ENCODE results near the gene CAMTA1.

Gene CAMTA1

DNA sequence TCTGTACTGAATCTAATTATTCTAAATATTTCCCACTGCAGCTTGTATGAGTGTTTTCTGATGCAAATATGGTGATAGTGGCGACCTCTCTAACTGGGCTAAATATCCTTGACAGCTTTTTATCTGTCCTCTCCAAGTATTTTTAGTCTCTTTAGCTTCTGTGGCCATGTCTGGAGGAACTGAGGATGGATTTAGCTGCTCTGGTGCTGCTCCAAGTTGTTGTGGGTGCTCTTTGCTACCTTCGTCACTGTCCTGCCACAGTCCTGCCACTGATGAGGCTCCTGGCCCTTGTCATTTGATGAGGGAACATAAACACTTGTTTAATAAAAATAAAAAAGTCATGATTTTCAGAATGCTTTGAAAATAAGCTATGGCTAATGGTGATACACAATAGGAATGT, 15.9 kb downstream of the CAMTA1 start:
- TF ChIP-seq, protein P1, sequence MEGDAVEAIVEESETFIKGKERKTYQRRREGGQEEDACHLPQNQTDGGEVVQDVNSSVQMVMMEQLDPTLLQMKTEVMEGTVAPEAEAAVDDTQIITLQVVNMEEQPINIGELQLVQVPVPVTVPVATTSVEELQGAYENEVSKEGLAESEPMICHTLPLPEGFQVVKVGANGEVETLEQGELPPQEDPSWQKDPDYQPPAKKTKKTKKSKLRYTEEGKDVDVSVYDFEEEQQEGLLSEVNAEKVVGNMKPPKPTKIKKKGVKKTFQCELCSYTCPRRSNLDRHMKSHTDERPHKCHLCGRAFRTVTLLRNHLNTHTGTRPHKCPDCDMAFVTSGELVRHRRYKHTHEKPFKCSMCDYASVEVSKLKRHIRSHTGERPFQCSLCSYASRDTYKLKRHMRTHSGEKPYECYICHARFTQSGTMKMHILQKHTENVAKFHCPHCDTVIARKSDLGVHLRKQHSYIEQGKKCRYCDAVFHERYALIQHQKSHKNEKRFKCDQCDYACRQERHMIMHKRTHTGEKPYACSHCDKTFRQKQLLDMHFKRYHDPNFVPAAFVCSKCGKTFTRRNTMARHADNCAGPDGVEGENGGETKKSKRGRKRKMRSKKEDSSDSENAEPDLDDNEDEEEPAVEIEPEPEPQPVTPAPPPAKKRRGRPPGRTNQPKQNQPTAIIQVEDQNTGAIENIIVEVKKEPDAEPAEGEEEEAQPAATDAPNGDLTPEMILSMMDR (IDR thresholded peaks at IDR 0.05; ENCODE audit: borderline replicate concordance, insufficient read depth, low read depth, low read length), result no peak
- no peak overlapping the region for H3K4me3 ChIP-seq (ENCODE audit: low read depth, low read length)

DNA sequence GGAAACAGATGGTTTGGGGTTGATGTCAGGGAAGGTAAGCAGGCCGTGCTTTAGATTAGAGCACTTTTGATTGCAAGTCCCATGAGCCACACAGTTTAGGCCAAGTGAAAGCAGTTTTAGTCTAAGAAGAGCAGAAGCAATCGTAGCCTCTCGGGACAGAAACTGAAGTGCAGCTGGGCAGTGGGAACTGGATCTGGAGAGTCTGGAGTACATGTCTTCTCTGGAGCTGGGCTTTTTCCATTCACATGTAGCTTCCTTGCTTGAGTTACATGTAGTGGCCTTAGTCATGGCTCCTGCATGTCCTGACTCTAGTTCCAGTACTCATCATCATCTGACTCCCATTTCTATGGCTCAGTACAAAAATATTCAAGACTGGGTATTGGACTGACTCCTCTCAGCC, 16.7 kb downstream of the CAMTA1 start:
- TF ChIP-seq, protein P1 (IDR thresholded peaks at IDR 0.05; ENCODE audit: borderline replicate concordance, insufficient read depth, low read depth, low read length), result no peak
- no peak overlapping the region for H3K4me3 ChIP-seq (ENCODE audit: low read depth, low read length)

DNA sequence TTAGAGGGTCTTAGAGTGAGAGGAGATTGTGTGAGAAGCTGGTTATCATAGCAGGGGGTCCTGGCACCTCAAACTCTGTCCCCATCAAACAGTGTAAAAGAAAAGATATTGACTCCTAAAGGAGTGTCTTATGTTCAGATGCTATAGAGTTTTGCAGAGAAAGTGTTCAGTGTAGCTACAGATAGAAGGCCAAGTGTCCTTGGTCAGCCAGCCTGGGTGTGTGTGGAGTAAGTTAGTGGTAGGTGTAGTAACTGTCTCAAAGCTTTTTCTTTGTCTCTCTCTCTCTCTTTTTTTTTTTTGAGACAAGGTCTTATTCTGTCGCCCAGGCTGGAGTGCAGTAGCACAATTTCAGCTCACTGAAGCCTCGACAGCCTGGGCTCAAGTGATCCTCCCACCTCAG, 17.2 kb downstream of the CAMTA1 start:
- no peak overlapping the region for H3K4me3 ChIP-seq (ENCODE audit: low read depth, low read length)
- TF ChIP-seq, protein P1 (IDR thresholded peaks at IDR 0.05; ENCODE audit: borderline replicate concordance, insufficient read depth, low read depth, low read length), result no peak

DNA sequence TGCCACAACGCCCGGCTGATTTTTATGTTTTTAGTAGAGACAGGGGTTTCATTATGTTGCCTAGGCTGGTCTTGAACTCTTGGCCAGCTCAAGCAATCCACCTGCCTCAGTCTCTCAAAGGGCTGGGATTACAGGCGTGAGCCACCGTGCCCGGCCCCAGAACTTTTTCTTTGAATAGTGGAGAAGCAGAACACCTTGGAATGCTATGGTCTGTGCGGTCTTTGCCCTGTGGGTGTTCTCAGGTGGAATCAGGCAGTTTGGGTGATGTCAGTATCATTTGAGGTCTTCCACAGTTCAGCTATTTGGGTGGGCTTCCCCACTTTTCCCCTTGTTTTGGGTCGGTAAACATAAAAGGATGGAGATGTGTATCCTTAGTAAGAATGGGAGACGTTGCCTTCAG, 17.6 kb downstream of the CAMTA1 start:
- TF ChIP-seq, protein P1 (IDR thresholded peaks at IDR 0.05; ENCODE audit: borderline replicate concordance, insufficient read depth, low read depth, low read length), result no peak
- no peak overlapping the region for H3K4me3 ChIP-seq (ENCODE audit: low read depth, low read length)

DNA sequence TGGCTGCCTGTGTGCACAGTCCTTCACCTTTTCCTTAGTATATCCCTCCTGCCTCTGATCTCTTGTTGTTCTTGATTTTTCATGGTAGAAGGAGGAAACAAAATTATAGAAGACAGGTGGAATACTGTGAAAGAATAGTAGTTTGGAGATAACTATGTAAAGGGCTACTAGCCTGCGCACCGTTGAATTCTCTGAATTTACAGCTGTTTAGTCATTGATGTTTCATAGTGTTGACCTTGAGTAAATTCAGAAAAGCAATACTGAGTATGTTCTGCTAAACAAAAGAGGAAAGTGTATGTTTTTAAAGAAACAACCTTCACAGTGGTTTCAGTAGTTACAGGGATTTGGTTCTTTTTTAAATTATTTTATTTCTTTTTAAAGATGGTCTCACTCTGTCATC, 18.1 kb downstream of the CAMTA1 start:
- no peak overlapping the region for H3K4me3 ChIP-seq (ENCODE audit: low read depth, low read length)
- TF ChIP-seq, protein P1 (IDR thresholded peaks at IDR 0.05; ENCODE audit: borderline replicate concordance, insufficient read depth, low read depth, low read length), result no peak

DNA sequence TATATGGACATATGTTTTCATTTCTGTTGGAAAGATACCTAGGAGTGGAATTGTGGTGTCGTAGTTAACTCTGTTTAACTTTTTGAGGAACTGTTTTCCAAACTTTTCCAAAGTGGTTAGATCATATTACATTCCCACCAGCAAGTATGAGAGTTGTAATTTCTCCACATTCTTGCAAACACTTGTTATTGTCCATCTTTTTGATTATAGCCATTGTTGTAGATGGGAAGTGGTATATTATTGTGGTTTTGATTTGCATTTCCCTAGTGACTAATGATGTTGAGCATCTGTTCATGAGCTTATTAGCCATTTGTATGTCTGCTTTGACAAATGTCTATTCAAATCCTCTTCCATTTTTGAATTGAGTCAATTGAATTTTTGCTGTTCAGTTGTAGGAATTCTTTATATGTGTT, 19.8 kb downstream of the CAMTA1 start:
- TF ChIP-seq, protein P1 (IDR thresholded peaks at IDR 0.05; ENCODE audit: borderline replicate concordance, insufficient read depth, low read depth, low read length), result no peak
- H3K4me3 ChIP-seq (ENCODE audit: low read depth, low read length), result no peak overlapping the region

DNA sequence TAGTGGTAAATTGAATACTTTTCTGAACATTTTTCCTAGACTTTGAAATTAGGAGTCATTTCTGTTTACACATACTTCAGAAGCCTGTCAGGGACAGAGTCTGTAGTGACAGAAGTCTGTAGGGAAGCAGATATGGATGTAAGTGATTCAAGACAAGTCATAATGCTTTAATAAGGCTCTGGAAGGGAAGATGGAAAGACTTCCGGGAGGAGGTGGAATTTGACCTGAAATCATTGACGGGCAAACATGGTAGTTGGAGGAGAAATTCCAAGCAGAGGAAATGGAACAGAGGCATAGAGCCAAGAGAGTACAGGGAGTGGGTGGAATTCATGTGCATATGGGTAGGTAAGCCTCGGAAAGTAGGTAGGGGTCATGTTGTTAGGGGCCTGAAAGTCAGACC, 22.5 kb downstream of the CAMTA1 start:
- TF ChIP-seq, protein P1 (IDR thresholded peaks at IDR 0.05; ENCODE audit: borderline replicate concordance, insufficient read depth, low read depth, low read length), result no peak

More for the DNA sequence above, 22.5 kb downstream of the CAMTA1 start:
- no peak overlapping the region for H3K4me3 ChIP-seq (ENCODE audit: low read depth, low read length)
